HCT116 (cell line): ENCODE data around the gene HMCN1. TPM values are rescaled to one million over a fixed set of nuclear protein-coding genes. Genes with fewer than 3 reads are reported as not detected.

Source experiments
- ATAC-seq: fragments of 200-7000 bp; cut with Tn5 transposase; 2 replicates; pipeline ENCODE4 v1.9.1; 2020; ENCODE audit warnings: mild to moderate bottlenecking, moderate library complexity
- BruUV-seq: library from RNA; stranded (reverse); fragments of 400-500 nt; replicated peaks from 2 replicates; lab custom pipeline; 2021; lab: Mats Ljungman, UMichigan
- CTCF ChIA-PET: fragments of 300-600 bp; sonication (Branson Sonifier 250); formaldehyde crosslinking; loops from one replicate; lab custom pipeline; 2021; ENCODE audit warnings: antibody characterized with exemption; lab: Charles Lee
- POLR2A ChIA-PET: fragments of 300-600, 350-600 bp; sonication (Branson Sonifier 250); formaldehyde crosslinking; loops from one replicate; lab custom pipeline; 2021; ENCODE audit warnings: antibody characterized with exemption; lab: Charles Lee
- RAD21 ChIA-PET, 2 experiments: fragments of 300-600 bp; sonication (Branson Sonifier 250); formaldehyde crosslinking; loops; one replicate each; lab custom pipeline; 2023; ENCODE audit warnings: low total read pairs in 2 of 2; ENCODE audit not compliant: uncharacterized antibody in 2 of 2, unreplicated experiment in 2 of 2, low non-redundant PET in 1 of 2; lab: Charles Lee
- DNase-seq: peaks from one replicate; pipeline ENCODE4 v3.0.0-alpha.2; 2010; ENCODE audit warnings: low read depth, low spot score
- H2AFZ ChIP-seq: fragments of 200-600 bp; shearing (Covaris generic), sonication (generic); 2 replicates; pipeline ENCODE4 v1.6.1; 2017; ENCODE audit warnings: low read depth, mixed run types, mixed read lengths, antibody characterized with exemption, low read length; ENCODE audit not compliant: poor library complexity, severe bottlenecking
- H3K27ac ChIP-seq: 2 replicates; pipeline ENCODE4 v1.5.1; 2012; ENCODE audit warnings: low read depth, low read length
- H3K27me3 ChIP-seq: fragments of 200-600 bp; sonication (generic); 2 replicates; pipeline ENCODE4 v1.6.1; 2016; ENCODE audit warnings: mixed run types, low read length, mixed read lengths; ENCODE audit not compliant: insufficient read depth
- H3K36me3 ChIP-seq, 2 experiments: fragments of 200-500 bp in 1 of 2; fragments of 200-600 bp in 1 of 2; sonication (Bioruptor generic) in 1 of 2; sonication (generic) in 1 of 2; 2 replicates each; pipeline versions ENCODE4 v1.5.1 to v1.6.1; 2014 to 2016; ENCODE audit warnings: low read length in 2 of 2, inconsistent platforms in 1 of 2, mixed read lengths in 1 of 2, mixed run types in 1 of 2; ENCODE audit not compliant: insufficient read depth in 2 of 2, control insufficient read depth in 1 of 2
- H3K4me1 ChIP-seq, 2 experiments: fragments of 200-600 bp in 1 of 2; sonication (generic) in 1 of 2; 2 replicates each; pipeline versions ENCODE4 v1.5.1 to v1.6.1; 2012 to 2017; ENCODE audit warnings: low read length in 2 of 2, inconsistent platforms in 1 of 2, mild to moderate bottlenecking in 1 of 2, mixed read lengths in 1 of 2, mixed run types in 1 of 2, moderate library complexity in 1 of 2; ENCODE audit not compliant: insufficient read depth in 2 of 2, control insufficient read depth in 1 of 2
- H3K4me2 ChIP-seq: fragments of 200-600 bp; sonication (generic); 2 replicates; pipeline ENCODE4 v1.6.1; 2017; ENCODE audit warnings: mixed run types, low read length, mixed read lengths
- H3K4me3 ChIP-seq, 2 experiments: fragments of 200-600 bp in 1 of 2; sonication (generic) in 1 of 2; replicated peaks in 1 of 2; 2 replicates each; pipeline ENCODE4 v1.5.1; 2011 to 2016; ENCODE audit warnings: low read length in 2 of 2, control low read depth in 1 of 2, low read depth in 1 of 2, mild to moderate bottlenecking in 1 of 2, mixed read lengths in 1 of 2, mixed run types in 1 of 2
- H3K79me2 ChIP-seq: fragments of 200-600 bp; sonication (generic); 2 replicates; pipeline ENCODE4 v1.6.1; 2017; ENCODE audit warnings: mild to moderate bottlenecking, mixed run types, low read length, moderate library complexity, mixed read lengths; ENCODE audit not compliant: insufficient read depth
- H3K9ac ChIP-seq: fragments of 200-600 bp; sonication (generic); 2 replicates; pipeline ENCODE4 v1.6.1; 2016; ENCODE audit warnings: low read length, mixed read lengths
- H3K9me2 ChIP-seq: fragments of 200-600 bp; sonication (generic), shearing (Covaris generic); 2 replicates; pipeline ENCODE4 v1.6.1; 2017; ENCODE audit warnings: mixed run types, mild to moderate bottlenecking, moderate library complexity; ENCODE audit not compliant: insufficient read depth
- H3K9me3 ChIP-seq, 2 experiments: fragments of 200-500 bp in 1 of 2; fragments of 200-600 bp in 1 of 2; sonication (Bioruptor generic) in 1 of 2; sonication (generic) in 1 of 2; 2 replicates each; pipeline ENCODE4 v1.6.1; 2014 to 2017; ENCODE audit warnings: low read length in 2 of 2, mixed read lengths in 2 of 2, inconsistent platforms in 1 of 2, low read depth in 1 of 2, mild to moderate bottlenecking in 1 of 2, mixed run types in 1 of 2, moderate library complexity in 1 of 2; ENCODE audit not compliant: control insufficient read depth in 1 of 2, insufficient read depth in 1 of 2
- H4K20me1 ChIP-seq: fragments of 200-600 bp; sonication (generic), shearing (Covaris generic); 2 replicates; pipeline ENCODE4 v1.6.1; 2017; ENCODE audit warnings: mixed run types, mild to moderate bottlenecking, moderate library complexity; ENCODE audit not compliant: insufficient read depth
- CBX3 ChIP-seq: IDR thresholded peaks from 2 replicates; pipeline ENCODE4 v1.6.1; 2012; ENCODE audit warnings: low read depth
- CEBPB ChIP-seq: IDR thresholded peaks from 2 replicates; pipeline ENCODE4 v1.6.1; 2012; ENCODE audit warnings: low read depth
- EGR1 ChIP-seq: IDR thresholded peaks from 2 replicates; pipeline ENCODE4 v1.6.1; 2012; ENCODE audit warnings: low read depth
- EZH2 ChIP-seq: fragments of 200-600 bp; sonication (generic); IDR thresholded peaks from 2 replicates; pipeline ENCODE4 v1.6.1; 2017; ENCODE audit warnings: antibody characterized with exemption, mixed run types
- EZH2phosphoT487 ChIP-seq: fragments of 200-600 bp; IDR thresholded peaks from 2 replicates; pipeline ENCODE4 v1.6.1; 2018; ENCODE audit warnings: antibody characterized with exemption, borderline replicate concordance
- FOSL1 ChIP-seq: IDR thresholded peaks from 2 replicates; pipeline ENCODE4 v1.6.1; 2012; ENCODE audit warnings: low read depth
- JUND ChIP-seq: IDR thresholded peaks from 2 replicates; pipeline ENCODE4 v1.6.1; 2012
- POLR2A ChIP-seq: IDR thresholded peaks from 2 replicates; pipeline ENCODE4 v1.7.0; 2011; ENCODE audit warnings: borderline replicate concordance; ENCODE audit not compliant: insufficient read depth, insufficient read length; ENCODE audit errors: extremely low read depth
- POLR2AphosphoS5 ChIP-seq: IDR thresholded peaks from 2 replicates; pipeline ENCODE4 v1.6.1; 2011; ENCODE audit warnings: mild to moderate bottlenecking, low read depth, low read length, moderate library complexity
- SIN3A ChIP-seq: IDR thresholded peaks from 2 replicates; pipeline ENCODE4 v1.6.1; 2012; ENCODE audit warnings: low read depth
- SP1 ChIP-seq: IDR thresholded peaks from 2 replicates; pipeline ENCODE4 v1.6.1; 2012; ENCODE audit warnings: low read depth
- SRF ChIP-seq: IDR thresholded peaks from 2 replicates; pipeline ENCODE4 v1.6.1; 2012; ENCODE audit warnings: low read depth
- YY1 ChIP-seq: IDR thresholded peaks from 2 replicates; pipeline ENCODE4 v1.6.1; 2011; ENCODE audit warnings: low read length, low read depth, moderate library complexity, mild to moderate bottlenecking; ENCODE audit not compliant: insufficient replicate concordance; ENCODE audit errors: extremely low read depth
- ZFX ChIP-seq: fragments of 450-650 bp; IDR thresholded peaks from 2 replicates; pipeline ENCODE4 v1.6.1; 2017
- ZNF274 ChIP-seq: fragments of 200-500 bp; sonication (Bioruptor generic); IDR thresholded peaks from 2 replicates; pipeline ENCODE4 v1.6.1; 2014; ENCODE audit warnings: mild to moderate bottlenecking, low read depth, low read length, inconsistent platforms
- intact Hi-C: fragments of 100-400 bp; cut with micrococcal nuclease; formaldehyde crosslinking; loops from 2 replicates; pipeline ENCODE4 v1.10.0; 2022
- total RNA-seq: library from RNA; stranded (reverse); gene quantifications from one replicate; pipeline ENCODE4 v1.2.1, GENCODE V29; 2021; ENCODE audit not compliant: unreplicated experiment
- TF ChIP-seq, protein P1 (sequence below), 3 experiments: fragments of 200-600 bp in 1 of 3; sonication (generic) in 1 of 3; IDR thresholded peaks in 2 of 3; conservative IDR thresholded peaks in 1 of 3; 2 replicates each; pipeline ENCODE4 v1.5.1; 2012 to 2017; ENCODE audit warnings: low read depth in 2 of 3, low read length in 2 of 3, antibody characterized with exemption in 1 of 3, borderline replicate concordance in 1 of 3, control low read depth in 1 of 3, mild to moderate bottlenecking in 1 of 3, mixed read lengths in 1 of 3, mixed run types in 1 of 3, moderate library complexity in 1 of 3; ENCODE audit not compliant: insufficient read depth in 1 of 3
- TF ChIP-seq, protein P2 (sequence below): IDR thresholded peaks from 2 replicates; pipeline ENCODE4 v1.6.1; 2012; ENCODE audit warnings: low read depth

The HMCN1 gene
- total RNA-seq, 1 experiment from 2014 or later, result 0.59 TPM

DNA sequence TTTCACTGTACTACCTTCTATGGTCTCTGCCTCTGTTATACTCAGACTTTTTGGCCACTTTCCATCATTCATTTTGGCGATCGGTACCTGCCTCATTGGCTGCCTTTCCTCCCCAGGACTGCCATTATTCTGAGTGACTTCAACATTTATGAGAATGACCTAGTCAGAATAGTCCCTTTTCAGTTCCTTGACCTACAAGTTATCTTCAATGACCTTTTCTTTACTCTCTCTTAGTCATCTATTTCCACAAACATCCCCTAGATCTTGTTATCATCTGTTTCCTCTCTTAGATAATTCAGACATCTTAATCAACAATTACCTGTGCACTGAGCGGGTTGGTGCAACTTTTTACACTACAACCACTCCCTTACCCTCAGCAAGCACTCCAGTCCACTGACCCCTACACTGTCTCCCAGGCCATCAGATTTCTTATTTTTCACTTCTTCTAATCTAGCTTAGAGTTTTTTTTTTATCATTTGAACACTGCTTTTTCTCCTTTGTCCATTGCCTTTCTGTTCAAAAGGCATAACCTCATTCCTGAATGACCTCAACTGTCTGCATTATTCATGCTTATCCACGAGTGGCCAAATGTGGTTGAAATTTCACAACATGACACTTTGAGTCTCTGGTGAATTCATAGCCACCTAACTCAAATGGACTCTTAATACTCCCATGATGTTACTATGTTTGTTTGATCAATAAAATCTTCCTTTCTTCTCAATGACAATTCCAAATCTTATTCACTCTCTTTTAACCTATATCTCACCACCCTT lies 112.7 kb downstream of the HMCN1 start:
- ChIA-PET POLR2A (no interaction called here), RAD21 (no interaction called here), CTCF (no interaction called here)
- no peak overlapping the region for H3K4me2 ChIP-seq
- DNase-seq, result no peak
- H3K4me3 ChIP-seq, result no peak overlapping the region
- no peak overlapping the region for H3K9ac ChIP-seq
- BruUV-seq, result no TSS peak
- no peaks in the 10 kb centered on the region for H3K4me1 ChIP-seq
- no peaks in the 10 kb centered on the region for H4K20me1 ChIP-seq
- H3K36me3 ChIP-seq, result no peaks in the 10 kb centered on the region
- TF ChIP-seq, protein P1, sequence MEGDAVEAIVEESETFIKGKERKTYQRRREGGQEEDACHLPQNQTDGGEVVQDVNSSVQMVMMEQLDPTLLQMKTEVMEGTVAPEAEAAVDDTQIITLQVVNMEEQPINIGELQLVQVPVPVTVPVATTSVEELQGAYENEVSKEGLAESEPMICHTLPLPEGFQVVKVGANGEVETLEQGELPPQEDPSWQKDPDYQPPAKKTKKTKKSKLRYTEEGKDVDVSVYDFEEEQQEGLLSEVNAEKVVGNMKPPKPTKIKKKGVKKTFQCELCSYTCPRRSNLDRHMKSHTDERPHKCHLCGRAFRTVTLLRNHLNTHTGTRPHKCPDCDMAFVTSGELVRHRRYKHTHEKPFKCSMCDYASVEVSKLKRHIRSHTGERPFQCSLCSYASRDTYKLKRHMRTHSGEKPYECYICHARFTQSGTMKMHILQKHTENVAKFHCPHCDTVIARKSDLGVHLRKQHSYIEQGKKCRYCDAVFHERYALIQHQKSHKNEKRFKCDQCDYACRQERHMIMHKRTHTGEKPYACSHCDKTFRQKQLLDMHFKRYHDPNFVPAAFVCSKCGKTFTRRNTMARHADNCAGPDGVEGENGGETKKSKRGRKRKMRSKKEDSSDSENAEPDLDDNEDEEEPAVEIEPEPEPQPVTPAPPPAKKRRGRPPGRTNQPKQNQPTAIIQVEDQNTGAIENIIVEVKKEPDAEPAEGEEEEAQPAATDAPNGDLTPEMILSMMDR (IDR thresholded peaks at IDR 0.05 in 2 of 3, conservative IDR thresholded peaks at IDR 0.05 in 1 of 3; ENCODE audit: borderline replicate concordance in 1 of 3, insufficient read depth in 1 of 3, low read depth in 2 of 3, low read length in 2 of 3), result no peak
- TF ChIP-seq FOSL1 (no peak), EZH2phosphoT487 (no peak), ZFX (no peak), SIN3A (no peak), EGR1 (no peak), POLR2A (no peak), CBX3 (no peak), EZH2 (no peak), ZNF274 (no peak), POLR2AphosphoS5 (no peak), YY1 (no peak), SRF (no peak), SP1 (no peak), JUND (no peak), CEBPB (no peak)
- TF ChIP-seq, protein P2, sequence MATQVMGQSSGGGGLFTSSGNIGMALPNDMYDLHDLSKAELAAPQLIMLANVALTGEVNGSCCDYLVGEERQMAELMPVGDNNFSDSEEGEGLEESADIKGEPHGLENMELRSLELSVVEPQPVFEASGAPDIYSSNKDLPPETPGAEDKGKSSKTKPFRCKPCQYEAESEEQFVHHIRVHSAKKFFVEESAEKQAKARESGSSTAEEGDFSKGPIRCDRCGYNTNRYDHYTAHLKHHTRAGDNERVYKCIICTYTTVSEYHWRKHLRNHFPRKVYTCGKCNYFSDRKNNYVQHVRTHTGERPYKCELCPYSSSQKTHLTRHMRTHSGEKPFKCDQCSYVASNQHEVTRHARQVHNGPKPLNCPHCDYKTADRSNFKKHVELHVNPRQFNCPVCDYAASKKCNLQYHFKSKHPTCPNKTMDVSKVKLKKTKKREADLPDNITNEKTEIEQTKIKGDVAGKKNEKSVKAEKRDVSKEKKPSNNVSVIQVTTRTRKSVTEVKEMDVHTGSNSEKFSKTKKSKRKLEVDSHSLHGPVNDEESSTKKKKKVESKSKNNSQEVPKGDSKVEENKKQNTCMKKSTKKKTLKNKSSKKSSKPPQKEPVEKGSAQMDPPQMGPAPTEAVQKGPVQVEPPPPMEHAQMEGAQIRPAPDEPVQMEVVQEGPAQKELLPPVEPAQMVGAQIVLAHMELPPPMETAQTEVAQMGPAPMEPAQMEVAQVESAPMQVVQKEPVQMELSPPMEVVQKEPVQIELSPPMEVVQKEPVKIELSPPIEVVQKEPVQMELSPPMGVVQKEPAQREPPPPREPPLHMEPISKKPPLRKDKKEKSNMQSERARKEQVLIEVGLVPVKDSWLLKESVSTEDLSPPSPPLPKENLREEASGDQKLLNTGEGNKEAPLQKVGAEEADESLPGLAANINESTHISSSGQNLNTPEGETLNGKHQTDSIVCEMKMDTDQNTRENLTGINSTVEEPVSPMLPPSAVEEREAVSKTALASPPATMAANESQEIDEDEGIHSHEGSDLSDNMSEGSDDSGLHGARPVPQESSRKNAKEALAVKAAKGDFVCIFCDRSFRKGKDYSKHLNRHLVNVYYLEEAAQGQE, result no peak
- intact Hi-C loops, result no loop called here
- no peak overlapping the region for H2AFZ ChIP-seq
- no peaks in the 10 kb centered on the region for H3K9me2 ChIP-seq
- no peaks in the 10 kb centered on the region for H3K79me2 ChIP-seq
- H3K27ac ChIP-seq, result no peak overlapping the region
- no peaks in the 10 kb centered on the region for H3K27me3 ChIP-seq
- H3K9me3 ChIP-seq, result no peaks in the 10 kb centered on the region
- no peak for ATAC-seq
